Prostate gland (tissue), 2 donors: Measurements from ENCODE around the gene MDFIC.

Experiments used
- POLR2A ChIP-seq: fragments of 450-650 bp; IDR thresholded peaks from one replicate; pipeline ENCODE4 v1.6.1; 2016; ENCODE audit warnings: antibody characterized with exemption, mild to moderate bottlenecking
- POLR2AphosphoS5 ChIP-seq: sonication (generic); formaldehyde crosslinking; IDR thresholded peaks from one replicate; pipeline ENCODE4 v1.6.1; 2017; ENCODE audit warnings: antibody characterized with exemption
- TF ChIP-seq, protein P1 (sequence below), 4 experiments: fragments of 200-600 bp in 2 of 4; fragments of 450-650 bp in 2 of 4; sonication (generic) in 2 of 4; IDR thresholded peaks; 1 replicate in 3 of 4; 2 replicates in 1 of 4; pipeline ENCODE4 v1.5.1; 2016 to 2019; ENCODE audit warnings: antibody characterized with exemption in 4 of 4, mild to moderate bottlenecking in 2 of 4, moderate library complexity in 2 of 4

DNA sequence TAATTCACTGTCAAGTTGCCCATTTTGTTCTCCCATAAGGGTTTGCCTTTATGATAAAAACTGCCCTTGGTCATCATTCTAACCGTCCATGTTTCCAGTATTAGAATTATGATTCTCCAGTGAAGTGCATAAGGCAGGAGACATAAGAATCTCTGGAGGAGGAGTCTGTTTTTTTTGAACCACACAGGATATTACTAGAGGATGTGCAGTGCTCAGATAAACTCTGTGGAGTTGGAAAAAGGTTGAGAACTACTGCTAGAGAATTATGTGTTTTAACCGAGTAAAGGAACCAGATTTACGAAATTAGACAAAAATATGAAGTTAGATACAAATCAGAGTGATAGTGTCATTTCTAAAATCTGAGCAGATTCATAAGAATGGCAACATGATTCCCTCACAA, 40.5 kb downstream of the MDFIC start:
- TF ChIP-seq, protein P1, sequence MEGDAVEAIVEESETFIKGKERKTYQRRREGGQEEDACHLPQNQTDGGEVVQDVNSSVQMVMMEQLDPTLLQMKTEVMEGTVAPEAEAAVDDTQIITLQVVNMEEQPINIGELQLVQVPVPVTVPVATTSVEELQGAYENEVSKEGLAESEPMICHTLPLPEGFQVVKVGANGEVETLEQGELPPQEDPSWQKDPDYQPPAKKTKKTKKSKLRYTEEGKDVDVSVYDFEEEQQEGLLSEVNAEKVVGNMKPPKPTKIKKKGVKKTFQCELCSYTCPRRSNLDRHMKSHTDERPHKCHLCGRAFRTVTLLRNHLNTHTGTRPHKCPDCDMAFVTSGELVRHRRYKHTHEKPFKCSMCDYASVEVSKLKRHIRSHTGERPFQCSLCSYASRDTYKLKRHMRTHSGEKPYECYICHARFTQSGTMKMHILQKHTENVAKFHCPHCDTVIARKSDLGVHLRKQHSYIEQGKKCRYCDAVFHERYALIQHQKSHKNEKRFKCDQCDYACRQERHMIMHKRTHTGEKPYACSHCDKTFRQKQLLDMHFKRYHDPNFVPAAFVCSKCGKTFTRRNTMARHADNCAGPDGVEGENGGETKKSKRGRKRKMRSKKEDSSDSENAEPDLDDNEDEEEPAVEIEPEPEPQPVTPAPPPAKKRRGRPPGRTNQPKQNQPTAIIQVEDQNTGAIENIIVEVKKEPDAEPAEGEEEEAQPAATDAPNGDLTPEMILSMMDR (IDR thresholded peaks at IDR 0.05), result no peak
- TF ChIP-seq POLR2A (no peak), POLR2AphosphoS5 (no peak)
